PC-9 (cell line): ENCODE results near the gene AFF2.

ENCODE experiments used
- CTCF ChIP-seq: fragments of 200-600 bp; sonication (generic); conservative IDR thresholded peaks from 2 replicates; pipeline ENCODE4 v1.6.1; 2017; ENCODE audit warnings: mixed run types, antibody characterized with exemption, mild to moderate bottlenecking, moderate library complexity
- EZH2 ChIP-seq: fragments of 200-600 bp; sonication (generic); IDR thresholded peaks from 2 replicates; pipeline ENCODE4 v1.8.0; 2017; ENCODE audit warnings: antibody characterized with exemption, low read depth

- TF ChIP-seq EZH2 (no peak), CTCF (no peak)
Observed at GRCh38 chrX:148624951-148625474, 124.6 kb downstream of the AFF2 start.
